HepG2 (cell line): ENCODE data around the gene PPM1H. TPM values are rescaled to one million over a fixed set of nuclear protein-coding genes. Genes with fewer than 3 reads are reported as not detected.

Experiments used
- ATAC-seq: fragments of 200-7000 bp; cut with Tn5 transposase; 3 replicates; pipeline ENCODE4 v1.9.1; 2020; ENCODE audit warnings: mild to moderate bottlenecking, moderate library complexity
- BruUV-seq: library from RNA; stranded (reverse); fragments of 400-500 nt; replicated peaks from 2 replicates; lab custom pipeline; 2021; lab: Mats Ljungman, UMichigan
- CTCF ChIA-PET: fragments of 300-600 bp; formaldehyde crosslinking; extraction: SDS; loops from one replicate; lab custom pipeline; 2021; ENCODE audit warnings: low total read pairs, inconsistent platforms, low intra/inter-chr PET ratio; lab: Yijun Ruan, JAX
- POLR2A ChIA-PET: fragments of 350-600 bp; sonication (Branson Sonifier 250); formaldehyde crosslinking; loops from one replicate; lab custom pipeline; 2020; ENCODE audit warnings: antibody characterized with exemption, inconsistent platforms; lab: Yijun Ruan, JAX
- DNase-seq: peaks from one replicate; pipeline ENCODE4 v3.0.0-alpha.2; 2015; ENCODE audit warnings: low spot score
- FAIRE-seq: peaks from 3 replicates; lab custom pipeline; 2011; peaks lifted over from hg19 to GRCh38; lab: Jason Lieb, UNC
- H2AFZ ChIP-seq: one replicate; pipeline ENCODE4 v1.6.1; 2011; ENCODE audit warnings: low read length, inconsistent platforms
- H3K27ac ChIP-seq: fragments of 300-600 bp; 3 replicates; pipeline ENCODE4 v1.8.0; 2011; ENCODE audit warnings: mixed run types, mild to moderate bottlenecking, mixed read lengths, low read length, inconsistent platforms; ENCODE audit not compliant: insufficient read depth; ENCODE audit errors: extremely low read length
- H3K27me3 ChIP-seq, 2 experiments: fragments of 200-600 bp in 1 of 2; 2 replicates in 1 of 2; 3 replicates in 1 of 2; pipeline versions ENCODE4 v1.6.0 to v1.8.0; 2011; ENCODE audit warnings: low read length in 2 of 2, mild to moderate bottlenecking in 2 of 2, moderate library complexity in 2 of 2, inconsistent platforms in 1 of 2; ENCODE audit not compliant: insufficient read depth in 2 of 2, control insufficient read depth in 1 of 2
- H3K36me3 ChIP-seq, 2 experiments: fragments of 200-600 bp in 1 of 2; replicated peaks in 1 of 2; 2 replicates in 1 of 2; 3 replicates in 1 of 2; pipeline versions ENCODE4 v1.5.1 to v1.8.0; 2011; ENCODE audit warnings: low read length in 2 of 2, inconsistent platforms in 1 of 2; ENCODE audit not compliant: insufficient read depth in 2 of 2, control insufficient read depth in 1 of 2
- H3K4me1 ChIP-seq: 2 replicates; pipeline ENCODE4 v1.5.1; 2012; ENCODE audit warnings: low read length, inconsistent platforms; ENCODE audit not compliant: insufficient read depth
- H3K4me2 ChIP-seq: 2 replicates; pipeline ENCODE4 v1.6.0; 2011; ENCODE audit warnings: low read depth, low read length, inconsistent platforms
- H3K4me3 ChIP-seq, 3 experiments: fragments of 200-600 bp in 1 of 3; sonication (generic), shearing (Covaris generic) in 1 of 3; replicated peaks in 1 of 3; 2 replicates each; pipeline ENCODE4 v1.5.1; 2011 to 2016; ENCODE audit warnings: low read length in 3 of 3, inconsistent platforms in 2 of 3, low read depth in 2 of 3, mild to moderate bottlenecking in 2 of 3, control low read depth in 1 of 3, mixed read lengths in 1 of 3; ENCODE audit not compliant: insufficient read depth in 1 of 3
- H3K79me2 ChIP-seq: one replicate; pipeline ENCODE4 v1.6.1; 2011; ENCODE audit warnings: low read length, inconsistent platforms; ENCODE audit not compliant: insufficient read depth
- H3K9ac ChIP-seq: 2 replicates; pipeline ENCODE4 v1.6.0; 2011; ENCODE audit warnings: mild to moderate bottlenecking, low read depth, low read length, inconsistent platforms; ENCODE audit not compliant: insufficient read depth
- H3K9me3 ChIP-seq: 2 replicates; pipeline ENCODE4 v1.5.1; 2012; ENCODE audit warnings: mild to moderate bottlenecking, low read length
- H4K20me1 ChIP-seq: 2 replicates; pipeline ENCODE4 v1.6.0; 2011; ENCODE audit warnings: inconsistent platforms, mild to moderate bottlenecking, low read length, moderate library complexity; ENCODE audit not compliant: insufficient read depth
- GATAD1 ChIP-seq: IDR thresholded peaks from 2 replicates; pipeline ENCODE4 v1.6.1; 2016; ENCODE audit warnings: missing genetic modification reagents, missing compliant biosample characterization
- GPBP1L1 ChIP-seq: sonication (generic); formaldehyde crosslinking; IDR thresholded peaks from 2 replicates; pipeline ENCODE4 v1.5.0; 2020; ENCODE audit warnings: mild to moderate bottlenecking, missing genetic modification reagents
- GTF2F1 ChIP-seq: fragments of 150-350 bp; IDR thresholded peaks from 2 replicates; pipeline ENCODE4 v1.6.1; 2014; ENCODE audit warnings: low read length
- KAT7 ChIP-seq: IDR thresholded peaks from 2 replicates; pipeline ENCODE4 v1.6.1; 2018; ENCODE audit warnings: borderline replicate concordance, missing compliant biosample characterization
- KDM4B ChIP-seq: sonication (generic); formaldehyde crosslinking; IDR thresholded peaks from 2 replicates; pipeline ENCODE4 v1.4.0; 2020; ENCODE audit warnings: missing genetic modification reagents
- KDM6A ChIP-seq: IDR thresholded peaks from 2 replicates; pipeline ENCODE4 v1.6.1; 2016; ENCODE audit warnings: low read depth
- MATR3 ChIP-seq: sonication (generic); formaldehyde crosslinking; IDR thresholded peaks from 2 replicates; pipeline ENCODE4 v1.4.0; 2020; ENCODE audit warnings: missing genetic modification reagents
- MED1 ChIP-seq: sonication (generic); formaldehyde crosslinking; IDR thresholded peaks from 2 replicates; pipeline ENCODE4 v1.4.0; 2020; ENCODE audit warnings: missing genetic modification reagents
- NFKB2 ChIP-seq: sonication (generic); formaldehyde crosslinking; IDR thresholded peaks from 2 replicates; pipeline ENCODE4 v1.4.0; 2020; ENCODE audit warnings: missing genetic modification reagents, borderline replicate concordance
- RAD21 ChIP-seq: fragments of 450-650 bp; formaldehyde crosslinking; IDR thresholded peaks from 2 replicates; pipeline ENCODE4 v1.5.0; 2020; ENCODE audit warnings: mild to moderate bottlenecking
- RAD51 ChIP-seq: fragments of 450-650 bp; IDR thresholded peaks from 2 replicates; pipeline ENCODE4 v1.6.1; 2016; ENCODE audit warnings: borderline replicate concordance
- SMC3 ChIP-seq: IDR thresholded peaks from 2 replicates; pipeline ENCODE4 v1.6.1; 2011; ENCODE audit warnings: low read length, improper control_type of control experiment
- STAG1 ChIP-seq: sonication (generic); formaldehyde crosslinking; IDR thresholded peaks from 2 replicates; pipeline ENCODE4 v1.4.0; 2020; ENCODE audit warnings: missing genetic modification reagents
- TCF7 ChIP-seq: sonication (generic); IDR thresholded peaks from 2 replicates; pipeline ENCODE4 v1.6.1; 2016; ENCODE audit warnings: antibody characterized with exemption, low read depth
- THAP11 ChIP-seq: IDR thresholded peaks from 2 replicates; pipeline ENCODE4 v1.6.1; 2016; ENCODE audit warnings: missing biosample characterization, missing genetic modification reagents
- ZNF317 ChIP-seq: sonication (generic); formaldehyde crosslinking; IDR thresholded peaks from 2 replicates; pipeline ENCODE4 v1.5.0; 2020; ENCODE audit warnings: mild to moderate bottlenecking, missing genetic modification reagents
- WGBS: methylation state at CpG from one replicate; pipeline ENCODE4 v1.1.6; 2017; ENCODE audit warnings: low lambda C conversion rate; 5-methylcytosine and 5-hydroxymethylcytosine counted together
- in situ Hi-C: cut with HindIII; loops from 2 replicates; pipeline ENCODE4 v1.10.0; 2017; ENCODE audit warnings: low pct_unique_long_range_greater_than_20kb; ENCODE audit not compliant: extremely low pct_ligation_motif_present
- intact Hi-C: fragments of 100-400 bp; cut with micrococcal nuclease; formaldehyde crosslinking; loops from one replicate; pipeline ENCODE4 v1.10.0; 2022; ENCODE audit not compliant: unreplicated experiment
- polyA plus RNA-seq, 8 experiments: library from polyadenylated mRNA; depleted of rRNA in 3 of 8; stranded (reverse) in 7 of 8; unstranded in 1 of 8; fragments of >200 nt; fragmentation: Illumina TruSeq in 4 of 8; extraction: Trizol in 4 of 8; gene quantifications; 2 replicates each; pipeline versions ENCODE4 v1.2.1 to v1.2.3, GENCODE V29; 2011 to 2016; ENCODE audit warnings: low read depth in 4 of 8, missing spikeins in 1 of 8, mixed read lengths in 1 of 8; ENCODE audit not compliant: insufficient read depth in 1 of 8
- total RNA-seq, 5 experiments: library from RNA; depleted of rRNA; stranded (reverse); fragments of >200 nt; fragmentation: Illumina TruSeq; extraction: Trizol; gene quantifications; 2 replicates each; pipeline ENCODE4 v1.2.3, GENCODE V29; 2016; ENCODE audit warnings: low read depth in 1 of 5
- TF ChIP-seq, protein P1 (sequence below): sonication (generic); formaldehyde crosslinking; IDR thresholded peaks from 2 replicates; pipeline ENCODE4 v1.5.0; 2020; ENCODE audit warnings: mild to moderate bottlenecking, low read depth, missing genetic modification reagents, borderline replicate concordance
- TF ChIP-seq, protein P2 (sequence below): sonication (generic); formaldehyde crosslinking; IDR thresholded peaks from 2 replicates; pipeline ENCODE4 v1.5.0; 2020; ENCODE audit warnings: mild to moderate bottlenecking, missing genetic modification reagents, moderate library complexity
- TF ChIP-seq, protein P3 (sequence below): sonication (generic); formaldehyde crosslinking; IDR thresholded peaks from 2 replicates; pipeline ENCODE4 v1.4.0; 2020; ENCODE audit warnings: missing genetic modification reagents

The PPM1H gene
- total and polyA plus RNA-seq, 2 of the 13 experiments (the other 11 are each of a cell fraction or from before 2014, with no cell fraction given), result 29.1 to 38.1 TPM

- CTCF ChIA-PET, result no interaction called here
- in situ Hi-C loops (loop anchor here (10.0 kb wide), 1 partner anchor 364 kb away; no protein-coding TSS in a partner anchor), intact Hi-C loops (loop anchor here (1.0 to 2.0 kb wide), 3 partner anchors 136 to 269 kb away; partner anchors contain the start of gene PPM1H)
- Histone ChIP-seq H3K27ac (no peak overlapping the region), H3K27me3 (no peaks in the 10 kb centered on the region), H3K9me3 (no peaks in the 10 kb centered on the region), H3K4me3 (no peak overlapping the region), H3K9ac (no peak overlapping the region), H3K79me2 (no peaks in the 10 kb centered on the region), H4K20me1 (no peaks in the 10 kb centered on the region), H3K4me1 (no peaks in the 10 kb centered on the region), H3K4me2 (no peak overlapping the region), H3K36me3 (peaks cover 13 to 62% of the 10 kb centered on the region in 2 experiments), H2AFZ (no peak overlapping the region)
- DNase-seq (peak; percentile 56), FAIRE-seq (peak; percentile 73), ATAC-seq (peak; percentile 90)
- POLR2A ChIA-PET, result no interaction called here
- BruUV-seq, result no TSS peak
- WGBS, result 45% methylated on average over 2 of the region's 2 CpGs
- TF ChIP-seq GPBP1L1 (CRISPR knock-in tag) (no peak), KDM4B (CRISPR knock-in tag) (no peak), THAP11 (CRISPR knock-in tag) (no peak), TCF7 (no peak), GATAD1 (CRISPR knock-in tag) (no peak), ZNF317 (no peak), KAT7 (CRISPR knock-in tag) (no peak), NFKB2 (CRISPR knock-in tag) (no peak), KDM6A (CRISPR knock-in tag) (no peak), GTF2F1 (no peak), SMC3 (peak; percentile 76), RAD21 (CRISPR knock-in tag) (peak; percentile 69), MATR3 (CRISPR knock-in tag) (no peak), STAG1 (CRISPR knock-in tag) (peak; percentile 82), MED1 (no peak), RAD51 (no peak)
- TF ChIP-seq, protein P1, sequence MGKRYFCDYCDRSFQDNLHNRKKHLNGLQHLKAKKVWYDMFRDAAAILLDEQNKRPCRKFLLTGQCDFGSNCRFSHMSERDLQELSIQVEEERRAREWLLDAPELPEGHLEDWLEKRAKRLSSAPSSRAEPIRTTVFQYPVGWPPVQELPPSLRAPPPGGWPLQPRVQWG (CRISPR knock-in tag), result no peak
- TF ChIP-seq, protein P2, sequence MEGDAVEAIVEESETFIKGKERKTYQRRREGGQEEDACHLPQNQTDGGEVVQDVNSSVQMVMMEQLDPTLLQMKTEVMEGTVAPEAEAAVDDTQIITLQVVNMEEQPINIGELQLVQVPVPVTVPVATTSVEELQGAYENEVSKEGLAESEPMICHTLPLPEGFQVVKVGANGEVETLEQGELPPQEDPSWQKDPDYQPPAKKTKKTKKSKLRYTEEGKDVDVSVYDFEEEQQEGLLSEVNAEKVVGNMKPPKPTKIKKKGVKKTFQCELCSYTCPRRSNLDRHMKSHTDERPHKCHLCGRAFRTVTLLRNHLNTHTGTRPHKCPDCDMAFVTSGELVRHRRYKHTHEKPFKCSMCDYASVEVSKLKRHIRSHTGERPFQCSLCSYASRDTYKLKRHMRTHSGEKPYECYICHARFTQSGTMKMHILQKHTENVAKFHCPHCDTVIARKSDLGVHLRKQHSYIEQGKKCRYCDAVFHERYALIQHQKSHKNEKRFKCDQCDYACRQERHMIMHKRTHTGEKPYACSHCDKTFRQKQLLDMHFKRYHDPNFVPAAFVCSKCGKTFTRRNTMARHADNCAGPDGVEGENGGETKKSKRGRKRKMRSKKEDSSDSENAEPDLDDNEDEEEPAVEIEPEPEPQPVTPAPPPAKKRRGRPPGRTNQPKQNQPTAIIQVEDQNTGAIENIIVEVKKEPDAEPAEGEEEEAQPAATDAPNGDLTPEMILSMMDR (CRISPR knock-in tag), result peak; percentile 80
- TF ChIP-seq, protein P3, sequence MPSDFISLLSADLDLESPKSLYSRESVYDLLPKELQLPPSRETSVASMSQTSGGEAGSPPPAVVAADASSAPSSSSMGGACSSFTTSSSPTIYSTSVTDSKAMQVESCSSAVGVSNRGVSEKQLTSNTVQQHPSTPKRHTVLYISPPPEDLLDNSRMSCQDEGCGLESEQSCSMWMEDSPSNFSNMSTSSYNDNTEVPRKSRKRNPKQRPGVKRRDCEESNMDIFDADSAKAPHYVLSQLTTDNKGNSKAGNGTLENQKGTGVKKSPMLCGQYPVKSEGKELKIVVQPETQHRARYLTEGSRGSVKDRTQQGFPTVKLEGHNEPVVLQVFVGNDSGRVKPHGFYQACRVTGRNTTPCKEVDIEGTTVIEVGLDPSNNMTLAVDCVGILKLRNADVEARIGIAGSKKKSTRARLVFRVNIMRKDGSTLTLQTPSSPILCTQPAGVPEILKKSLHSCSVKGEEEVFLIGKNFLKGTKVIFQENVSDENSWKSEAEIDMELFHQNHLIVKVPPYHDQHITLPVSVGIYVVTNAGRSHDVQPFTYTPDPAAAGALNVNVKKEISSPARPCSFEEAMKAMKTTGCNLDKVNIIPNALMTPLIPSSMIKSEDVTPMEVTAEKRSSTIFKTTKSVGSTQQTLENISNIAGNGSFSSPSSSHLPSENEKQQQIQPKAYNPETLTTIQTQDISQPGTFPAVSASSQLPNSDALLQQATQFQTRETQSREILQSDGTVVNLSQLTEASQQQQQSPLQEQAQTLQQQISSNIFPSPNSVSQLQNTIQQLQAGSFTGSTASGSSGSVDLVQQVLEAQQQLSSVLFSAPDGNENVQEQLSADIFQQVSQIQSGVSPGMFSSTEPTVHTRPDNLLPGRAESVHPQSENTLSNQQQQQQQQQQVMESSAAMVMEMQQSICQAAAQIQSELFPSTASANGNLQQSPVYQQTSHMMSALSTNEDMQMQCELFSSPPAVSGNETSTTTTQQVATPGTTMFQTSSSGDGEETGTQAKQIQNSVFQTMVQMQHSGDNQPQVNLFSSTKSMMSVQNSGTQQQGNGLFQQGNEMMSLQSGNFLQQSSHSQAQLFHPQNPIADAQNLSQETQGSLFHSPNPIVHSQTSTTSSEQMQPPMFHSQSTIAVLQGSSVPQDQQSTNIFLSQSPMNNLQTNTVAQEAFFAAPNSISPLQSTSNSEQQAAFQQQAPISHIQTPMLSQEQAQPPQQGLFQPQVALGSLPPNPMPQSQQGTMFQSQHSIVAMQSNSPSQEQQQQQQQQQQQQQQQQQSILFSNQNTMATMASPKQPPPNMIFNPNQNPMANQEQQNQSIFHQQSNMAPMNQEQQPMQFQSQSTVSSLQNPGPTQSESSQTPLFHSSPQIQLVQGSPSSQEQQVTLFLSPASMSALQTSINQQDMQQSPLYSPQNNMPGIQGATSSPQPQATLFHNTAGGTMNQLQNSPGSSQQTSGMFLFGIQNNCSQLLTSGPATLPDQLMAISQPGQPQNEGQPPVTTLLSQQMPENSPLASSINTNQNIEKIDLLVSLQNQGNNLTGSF, result no peak
Measured at GRCh38 chr12:62799126-62799736, 135.7 kb downstream of the PPM1H start.
